Measurements from ENCODE around the gene BAMBI.

The BAMBI gene

DNA sequence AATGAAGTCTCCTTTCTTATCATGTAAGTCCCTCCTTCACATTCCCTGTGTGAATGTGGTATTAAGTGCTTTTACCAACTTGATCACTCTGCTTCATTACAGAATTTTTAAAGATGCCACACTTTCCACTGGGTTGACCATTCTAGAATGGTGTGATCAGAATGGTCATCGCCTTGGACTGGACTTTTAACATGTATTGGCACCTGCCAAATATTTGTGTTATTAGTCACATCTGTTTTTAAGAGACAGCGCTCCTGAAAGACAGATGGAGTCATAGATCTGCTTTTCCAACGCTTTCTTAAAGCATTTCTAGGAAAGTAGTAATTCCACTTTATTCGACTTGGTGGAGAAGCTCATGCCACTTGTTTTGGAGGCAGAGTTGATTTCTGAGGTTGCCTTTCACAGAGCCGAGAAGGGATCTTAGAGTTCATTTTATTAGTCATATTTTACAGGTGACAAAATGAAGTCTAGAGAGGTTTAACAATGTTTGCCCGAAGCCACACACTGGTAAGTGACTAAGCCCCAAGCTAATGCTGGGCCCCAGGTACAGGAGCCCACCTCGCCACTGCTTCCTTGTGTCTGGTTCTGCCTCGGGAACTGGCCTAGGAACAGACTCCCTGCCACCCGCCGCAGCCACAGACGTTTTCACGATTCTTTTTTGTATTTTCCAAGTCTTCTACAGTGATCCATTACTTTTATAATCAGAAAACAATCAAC, 10.4 kb upstream of the BAMBI start:
- Histone ChIP-seq H3K4me3 (ENCODE audit: low read depth in 1 of 2, low read length in 2 of 2) (no peak overlapping the region), H3K9ac (ENCODE audit: low read depth, low read length) (no peak overlapping the region), H2AFZ (ENCODE audit: low read depth, low read length) (no peak overlapping the region), H3K27ac (ENCODE audit: low read length) (no peak overlapping the region), H4K20me1 (ENCODE audit: insufficient read depth, low read length) (no peaks in the 10 kb centered on the region; the same call in 1 of the 2 replicates), H3K4me2 (ENCODE audit: insufficient read depth, low read length) (no peak overlapping the region), H3K79me2 (ENCODE audit: insufficient read depth, low read length) (no peaks in the 10 kb centered on the region), H3K9me3 (ENCODE audit: insufficient read depth, low read length, severe bottlenecking) (no peaks in the 10 kb centered on the region), H3K4me1 (ENCODE audit: insufficient read depth, low read length) (no peaks in the 10 kb centered on the region), H3K27me3 (ENCODE audit: insufficient read depth, low read length, poor library complexity) (no peaks in the 10 kb centered on the region), H3K36me3 (ENCODE audit: insufficient read depth, low read length) (no peaks in the 10 kb centered on the region)
- no peak for TF ChIP-seq EZH2 (IDR thresholded peaks at IDR 0.05; ENCODE audit: borderline replicate concordance, low read depth, low read length, severe bottlenecking)
- no peak for TF ChIP-seq CTCF (IDR thresholded peaks at IDR 0.05; ENCODE audit: borderline replicate concordance, extremely low read depth, low read length, poor library complexity, severe bottlenecking)
- no peak for ATAC-seq (ENCODE audit: insufficient read depth, low read depth)
- no peak for DNase-seq

DNA sequence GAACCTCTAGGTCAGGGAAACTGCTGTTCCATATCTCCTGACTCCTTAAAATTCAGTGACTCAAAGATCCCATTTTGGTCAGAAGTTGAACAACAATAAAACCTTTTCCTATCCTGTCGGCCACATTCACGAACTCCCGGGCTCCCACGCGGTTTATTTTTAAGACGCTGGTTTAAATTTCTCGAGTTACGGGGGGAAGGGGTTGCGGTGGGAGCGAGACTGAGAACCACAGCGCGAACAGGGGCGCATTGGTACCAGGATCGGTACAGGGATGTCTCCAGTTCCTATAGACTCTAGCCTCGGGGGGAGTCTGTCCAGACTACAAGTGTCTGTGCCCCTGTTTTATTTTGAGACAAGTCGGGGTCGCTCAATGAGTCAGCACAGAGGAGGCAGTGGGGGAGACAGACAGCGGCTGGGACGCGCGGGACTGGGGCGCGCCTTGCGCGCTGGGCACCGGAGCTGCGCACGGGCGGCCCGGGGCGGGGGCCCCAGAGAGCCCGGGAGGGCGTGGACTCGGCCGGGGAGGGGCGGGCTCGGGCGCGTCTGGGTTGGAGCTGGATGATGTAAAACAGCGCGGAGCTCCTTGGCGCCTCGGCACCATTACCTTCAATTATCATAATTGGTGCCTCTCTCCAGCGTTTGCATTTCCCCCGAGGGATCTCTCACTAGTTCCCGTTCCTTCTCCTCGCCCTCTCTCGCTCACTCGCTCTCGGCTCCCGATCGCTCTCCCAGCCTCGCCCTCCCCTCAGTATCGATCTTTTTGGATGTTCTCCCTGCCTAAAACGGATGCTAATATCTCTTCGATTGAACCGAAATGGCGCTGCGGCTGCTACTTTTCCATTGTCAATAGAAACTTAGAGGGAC, 8.7 kb upstream of the BAMBI start:
- H3K27me3 ChIP-seq (ENCODE audit: insufficient read depth, low read length, poor library complexity), result no peaks in the 10 kb centered on the region
- no peaks in the 10 kb centered on the region for H3K4me1 ChIP-seq (ENCODE audit: insufficient read depth, low read length)
- no peaks in the 10 kb centered on the region; the same call in 1 of the 2 replicates for H4K20me1 ChIP-seq (ENCODE audit: insufficient read depth, low read length)
- H3K4me2 ChIP-seq (ENCODE audit: insufficient read depth, low read length), result no peak overlapping the region
- H3K4me3 ChIP-seq (ENCODE audit: low read depth in 1 of 2, low read length in 2 of 2), result no peak overlapping the region
- no peaks in the 10 kb centered on the region for H3K9me3 ChIP-seq (ENCODE audit: insufficient read depth, low read length, severe bottlenecking)
- no peak overlapping the region for H3K27ac ChIP-seq (ENCODE audit: low read length)
- no peaks in the 10 kb centered on the region for H3K36me3 ChIP-seq (ENCODE audit: insufficient read depth, low read length)
- ATAC-seq (ENCODE audit: insufficient read depth, low read depth) (no peak), DNase-seq (no peak)
- H3K9ac ChIP-seq (ENCODE audit: low read depth, low read length), result no peak overlapping the region
- H3K79me2 ChIP-seq (ENCODE audit: insufficient read depth, low read length), result no peaks in the 10 kb centered on the region
- TF ChIP-seq EZH2 (IDR thresholded peaks at IDR 0.05; ENCODE audit: borderline replicate concordance, low read depth, low read length, severe bottlenecking) (no peak), CTCF (IDR thresholded peaks at IDR 0.05; ENCODE audit: borderline replicate concordance, extremely low read depth, low read length, poor library complexity, severe bottlenecking) (no peak)
- H2AFZ ChIP-seq (ENCODE audit: low read depth, low read length), result no peak overlapping the region

- H3K9ac ChIP-seq (ENCODE audit: low read depth, low read length), result no peak overlapping the region
Observed at GRCh38 chr10:28669227-28670173, 7.8 kb upstream of the BAMBI start.

More at GRCh38 chr10:28669227-28670173, 7.8 kb upstream of the BAMBI start:
- no peak overlapping the region for H3K27ac ChIP-seq (ENCODE audit: low read length)
- H4K20me1 ChIP-seq (ENCODE audit: insufficient read depth, low read length), result no peaks in the 10 kb centered on the region; the same call in 1 of the 2 replicates
- no peaks in the 10 kb centered on the region for H3K79me2 ChIP-seq (ENCODE audit: insufficient read depth, low read length)
- no peak for DNase-seq
- H3K4me3 ChIP-seq (ENCODE audit: low read depth in 1 of 2, low read length in 2 of 2), result no peak overlapping the region
- H2AFZ ChIP-seq (ENCODE audit: low read depth, low read length), result no peak overlapping the region
- no peaks in the 10 kb centered on the region for H3K36me3 ChIP-seq (ENCODE audit: insufficient read depth, low read length)
- ATAC-seq (ENCODE audit: insufficient read depth, low read depth), result no peak
- TF ChIP-seq CTCF (IDR thresholded peaks at IDR 0.05; ENCODE audit: borderline replicate concordance, extremely low read depth, low read length, poor library complexity, severe bottlenecking) (no peak), EZH2 (IDR thresholded peaks at IDR 0.05; ENCODE audit: borderline replicate concordance, low read depth, low read length, severe bottlenecking) (no peak)
- H3K4me2 ChIP-seq (ENCODE audit: insufficient read depth, low read length), result no peak overlapping the region
- no peaks in the 10 kb centered on the region for H3K27me3 ChIP-seq (ENCODE audit: insufficient read depth, low read length, poor library complexity)
- H3K9me3 ChIP-seq (ENCODE audit: insufficient read depth, low read length, severe bottlenecking), result no peaks in the 10 kb centered on the region
- H3K4me1 ChIP-seq (ENCODE audit: insufficient read depth, low read length), result no peaks in the 10 kb centered on the region

Measured in DND-41 (cell line).